SU-DHL-6 (cell line): Measurements from ENCODE around the gene ABCC2.

Experiments
- CTCF ChIP-seq: fragments of 200-600 bp; sonication (generic); IDR thresholded peaks from one replicate; pipeline ENCODE4 v1.5.1; 2017; ENCODE audit warnings: antibody characterized with exemption, mild to moderate bottlenecking, low read length, moderate library complexity; ENCODE audit not compliant: insufficient read depth, poor library complexity, severe bottlenecking
- EZH2phosphoT487 ChIP-seq: fragments of 200-600 bp; sonication (generic), shearing (Covaris generic); conservative IDR thresholded peaks from 2 replicates; pipeline ENCODE4 v1.6.1; 2018; ENCODE audit warnings: mild to moderate bottlenecking, antibody characterized with exemption, low read length, moderate library complexity, mixed read lengths

- no peak for TF ChIP-seq CTCF
- no peak for TF ChIP-seq EZH2phosphoT487
Observed at GRCh38 chr10:99787782-99788445, 5.5 kb downstream of the ABCC2 start.
